Stimulated activated naive B cell treated with anti-CD40 and anti-IgM and Interleukin-4, amounts not matched to agents 10 μg/mL and 1 μg/mL and 100 μg/mL, for 72 hours (primary cell): ENCODE data around the gene AQR.
"Not testable (repeated sequence)": the region's sequence is repeated elsewhere in the genome, so short reads cannot be mapped to it uniquely, and the experiment has no call there.

Source experiments
- ATAC-seq, 2 donors: fragments of 150-1000 bp; cut with Tn5 transposase; replicated peaks; 2 replicates each; pipeline ENCODE4 v1.10.0; 2021; ENCODE audit warnings: moderate library complexity in 1 of 2
- DNase-seq: peaks from one replicate; pipeline ENCODE4 v3.0.0; 2021
- H3K27ac Mint-ChIP-seq: one replicate; pipeline ENCODE4 v1.8.0; 2022; ENCODE audit warnings: mild to moderate bottlenecking, mixed read lengths
- H3K27me3 Mint-ChIP-seq, 2 donors: one replicate each; pipeline ENCODE4 v1.8.0; 2022; ENCODE audit warnings: mixed read lengths in 2 of 2
- H3K36me3 Mint-ChIP-seq, 2 donors: one replicate each; pipeline ENCODE4 v1.8.0; 2022; ENCODE audit warnings: mixed read lengths in 2 of 2, mild to moderate bottlenecking in 1 of 2
- H3K4me1 Mint-ChIP-seq, 2 donors: one replicate each; pipeline ENCODE4 v1.8.0; 2022; ENCODE audit warnings: mixed read lengths in 2 of 2, mild to moderate bottlenecking in 1 of 2
- H3K4me3 Mint-ChIP-seq, 2 donors: one replicate each; pipeline ENCODE4 v1.8.0; 2022; ENCODE audit warnings: mild to moderate bottlenecking in 2 of 2, mixed read lengths in 2 of 2, moderate library complexity in 1 of 2
- H3K9me3 Mint-ChIP-seq, 2 donors: one replicate each; pipeline ENCODE4 v1.8.0; 2022; ENCODE audit warnings: mixed read lengths in 2 of 2, mild to moderate bottlenecking in 1 of 2

Gene AQR

DNA sequence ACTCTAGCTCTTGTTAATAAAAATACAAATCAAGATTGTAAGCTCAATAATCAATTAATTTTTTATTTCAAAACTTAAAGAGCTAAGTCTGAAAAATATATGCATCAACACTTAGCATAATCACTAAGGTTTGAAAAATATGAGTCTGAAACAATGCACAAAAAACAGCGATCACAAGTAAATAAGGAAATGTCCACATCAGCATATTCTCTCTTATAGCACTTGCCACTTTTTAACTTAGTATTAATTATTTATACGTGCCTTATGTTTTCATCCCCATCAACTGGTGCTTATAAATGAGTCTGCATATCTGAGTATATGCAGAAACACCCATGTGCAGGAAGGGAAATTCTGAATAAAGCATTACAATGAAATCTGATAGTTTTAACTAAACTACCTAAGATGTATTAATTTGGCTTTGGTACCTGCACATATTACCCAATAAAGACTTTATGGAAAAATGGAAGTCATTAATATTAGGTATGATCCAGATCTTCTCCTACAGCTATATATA lies 28.3 kb downstream of the AQR start:
- DNase-seq = no peak
- peaks cover 23 to 37% of the 10 kb centered on the region in 2 donors for H3K36me3 Mint-ChIP-seq
- no peak overlapping the region for H3K4me3 Mint-ChIP-seq
- H3K4me1 Mint-ChIP-seq = no peaks in the 10 kb centered on the region
- no peak for ATAC-seq
- H3K27me3 Mint-ChIP-seq = no peaks in the 10 kb centered on the region
- no peaks in the 10 kb centered on the region for H3K9me3 Mint-ChIP-seq
- no peak overlapping the region for H3K27ac Mint-ChIP-seq

DNA sequence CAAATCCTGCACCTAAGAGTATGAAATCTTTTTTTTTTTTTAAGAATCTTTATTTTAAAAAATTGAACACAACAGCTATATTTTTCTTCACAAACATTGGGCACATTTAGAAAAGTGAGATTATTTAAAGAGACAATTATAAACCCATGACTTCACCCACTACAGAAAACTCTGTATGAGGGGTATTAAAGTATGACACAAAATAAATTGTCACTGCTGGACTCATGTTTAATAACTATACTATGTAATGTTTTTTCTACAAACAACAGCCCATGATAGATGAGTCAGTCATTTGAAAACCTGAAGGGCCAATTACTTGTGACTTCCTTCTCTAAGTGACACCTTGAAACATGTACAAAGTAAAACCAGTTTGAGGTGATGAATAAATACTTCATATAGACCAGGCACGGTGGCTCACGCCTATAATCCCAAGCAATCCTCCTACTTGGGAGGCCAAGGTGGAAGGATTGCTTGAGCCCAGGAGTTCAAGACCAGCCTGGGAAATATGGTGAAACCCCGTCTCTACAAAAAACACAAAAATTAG lies 36.0 kb downstream of the AQR start:
- H3K27me3 Mint-ChIP-seq = no peaks in the 10 kb centered on the region
- H3K27ac Mint-ChIP-seq = no peak overlapping the region
- no peaks in the 10 kb centered on the region for H3K4me1 Mint-ChIP-seq
- peaks cover 35 to 45% of the 10 kb centered on the region in 2 donors for H3K36me3 Mint-ChIP-seq
- H3K9me3 Mint-ChIP-seq = peaks cover 0 to 2% of the 10 kb centered on the region in 2 donors
- no peak overlapping the region for H3K4me3 Mint-ChIP-seq
- ATAC-seq = no peak
- no peak for DNase-seq

DNA sequence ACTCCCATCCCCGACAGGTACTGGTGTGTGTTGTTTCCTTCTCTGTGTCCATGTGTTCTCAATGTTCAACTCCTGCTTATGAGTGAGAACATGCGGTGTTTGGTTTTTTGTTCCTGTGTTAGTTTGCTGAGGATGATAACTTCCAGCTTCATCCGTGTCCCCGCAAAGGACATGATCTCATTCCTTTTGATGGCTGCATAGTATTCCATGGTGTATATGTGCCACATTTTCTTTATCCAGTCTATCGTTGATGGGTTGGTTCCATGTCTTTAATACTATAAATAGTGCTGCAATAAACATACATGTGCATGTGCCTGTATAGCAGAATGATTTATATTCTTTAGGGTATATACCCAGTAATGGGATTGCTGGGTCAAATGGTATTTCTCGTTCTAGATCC lies 41.2 kb downstream of the AQR start:
- ATAC-seq, H3K9me3 Mint-ChIP-seq, H3K4me3 Mint-ChIP-seq, H3K27ac Mint-ChIP-seq, H3K4me1 Mint-ChIP-seq, H3K27me3 Mint-ChIP-seq, DNase-seq: not testable (repeated sequence)
- peaks cover 46 to 56% of the 10 kb centered on the region in 2 donors for H3K36me3 Mint-ChIP-seq

DNA sequence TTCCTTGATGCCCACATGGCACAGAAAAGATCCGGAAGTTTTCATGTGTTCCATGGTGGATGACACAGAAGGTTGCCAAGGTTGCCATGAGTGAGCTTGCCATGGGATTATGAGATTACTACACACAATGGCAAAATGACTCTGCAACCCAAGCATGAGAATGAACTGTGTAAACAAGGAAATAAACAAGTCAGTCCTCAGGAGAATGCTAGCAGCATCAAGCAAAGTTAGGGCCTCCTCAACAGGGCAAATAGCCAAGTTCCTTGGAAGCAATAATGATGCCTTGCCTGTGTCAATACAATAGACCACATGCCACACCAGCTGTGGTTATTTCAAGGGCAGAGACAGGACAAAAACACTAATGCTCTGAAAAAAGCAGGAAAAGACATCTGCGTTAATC lies 41.8 kb downstream of the AQR start:
- DNase-seq (no peak), ATAC-seq (no peak)
- Mint-ChIP-seq H3K4me1 (no peaks in the 10 kb centered on the region), H3K27ac (no peak overlapping the region), H3K9me3 (peaks cover 0 to 2% of the 10 kb centered on the region in 2 donors), H3K27me3 (no peaks in the 10 kb centered on the region), H3K36me3 (peaks cover 49 to 59% of the 10 kb centered on the region in 2 donors), H3K4me3 (no peak overlapping the region)

GRCh38 chr15:34914317-34914716 lies 55.2 kb downstream of the AQR start:
- Mint-ChIP-seq H3K36me3 (peaks cover 36 to 55% of the 10 kb centered on the region in 2 donors), H3K27ac (no peak overlapping the region), H3K4me3 (no peak overlapping the region), H3K9me3 (no peaks in the 10 kb centered on the region), H3K27me3 (no peaks in the 10 kb centered on the region), H3K4me1 (no peaks in the 10 kb centered on the region)
- ATAC-seq (no peak), DNase-seq (no peak)

DNA sequence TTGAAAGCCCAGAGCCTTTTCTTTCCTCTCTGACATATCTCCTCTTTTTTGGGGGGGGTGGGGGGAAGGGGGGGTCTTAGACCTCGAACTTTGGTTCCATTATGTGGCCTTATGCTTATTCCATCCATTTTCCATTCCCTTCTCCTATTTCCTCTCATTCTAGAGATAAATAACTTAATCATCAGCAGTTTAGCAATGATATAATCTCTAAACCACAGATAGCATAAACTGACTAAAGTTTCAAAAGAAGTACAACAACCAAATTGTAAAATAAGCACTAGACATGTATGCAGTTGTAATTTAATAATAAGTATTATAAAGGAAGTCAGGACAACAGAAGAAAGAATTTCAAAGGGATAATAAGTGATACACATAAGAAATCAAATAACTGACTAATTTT lies 64.5 kb downstream of the AQR start:
- no peak for DNase-seq
- no peaks in the 10 kb centered on the region for H3K27me3 Mint-ChIP-seq
- H3K9me3 Mint-ChIP-seq = no peaks in the 10 kb centered on the region
- no peak for ATAC-seq
- no peak overlapping the region for H3K27ac Mint-ChIP-seq
- no peaks in the 10 kb centered on the region for H3K4me1 Mint-ChIP-seq
- peaks cover 20 to 43% of the 10 kb centered on the region in 2 donors for H3K36me3 Mint-ChIP-seq
- no peak overlapping the region for H3K4me3 Mint-ChIP-seq

- Mint-ChIP-seq H3K27ac (no peak overlapping the region), H3K27me3 (no peaks in the 10 kb centered on the region), H3K4me1 (no peaks in the 10 kb centered on the region), H3K36me3 (peaks cover 22 to 41% of the 10 kb centered on the region in 2 donors), H3K4me3 (no peak overlapping the region), H3K9me3 (no peaks in the 10 kb centered on the region)
- ATAC-seq (no peak), DNase-seq (no peak)
Observed at GRCh38 chr15:34904527-34904926, 65.0 kb downstream of the AQR start.

GRCh38 chr15:34900748-34901147 lies 68.8 kb downstream of the AQR start:
- ATAC-seq (no peak), DNase-seq (no peak)
- no peaks in the 10 kb centered on the region for H3K9me3 Mint-ChIP-seq
- no peak overlapping the region for H3K4me3 Mint-ChIP-seq
- H3K27me3 Mint-ChIP-seq = no peaks in the 10 kb centered on the region
- peaks cover 41 to 51% of the 10 kb centered on the region in 2 donors for H3K36me3 Mint-ChIP-seq
- no peaks in the 10 kb centered on the region for H3K4me1 Mint-ChIP-seq
- no peak overlapping the region for H3K27ac Mint-ChIP-seq

- no peaks in the 10 kb centered on the region for H3K4me1 Mint-ChIP-seq
- no peak overlapping the region for H3K27ac Mint-ChIP-seq
- no peak for DNase-seq
- H3K36me3 Mint-ChIP-seq = peaks cover 68 to 74% of the 10 kb centered on the region in 2 donors
- H3K4me3 Mint-ChIP-seq = no peak overlapping the region
- ATAC-seq = no peak
- peaks cover 14 to 16% of the 10 kb centered on the region in 2 donors for H3K9me3 Mint-ChIP-seq
- no peaks in the 10 kb centered on the region for H3K27me3 Mint-ChIP-seq
Observed at GRCh38 chr15:34896183-34896582, 73.4 kb downstream of the AQR start.

GRCh38 chr15:34893967-34894366 lies 75.6 kb downstream of the AQR start:
- DNase-seq = no peak
- no peak for ATAC-seq
- H3K9me3 Mint-ChIP-seq = peaks cover 14 to 16% of the 10 kb centered on the region in 2 donors
- peaks cover 69 to 75% of the 10 kb centered on the region in 2 donors for H3K36me3 Mint-ChIP-seq
- H3K4me1 Mint-ChIP-seq = no peaks in the 10 kb centered on the region
- H3K27me3 Mint-ChIP-seq = no peaks in the 10 kb centered on the region
- H3K27ac Mint-ChIP-seq = no peak overlapping the region
- no peak overlapping the region for H3K4me3 Mint-ChIP-seq

DNA sequence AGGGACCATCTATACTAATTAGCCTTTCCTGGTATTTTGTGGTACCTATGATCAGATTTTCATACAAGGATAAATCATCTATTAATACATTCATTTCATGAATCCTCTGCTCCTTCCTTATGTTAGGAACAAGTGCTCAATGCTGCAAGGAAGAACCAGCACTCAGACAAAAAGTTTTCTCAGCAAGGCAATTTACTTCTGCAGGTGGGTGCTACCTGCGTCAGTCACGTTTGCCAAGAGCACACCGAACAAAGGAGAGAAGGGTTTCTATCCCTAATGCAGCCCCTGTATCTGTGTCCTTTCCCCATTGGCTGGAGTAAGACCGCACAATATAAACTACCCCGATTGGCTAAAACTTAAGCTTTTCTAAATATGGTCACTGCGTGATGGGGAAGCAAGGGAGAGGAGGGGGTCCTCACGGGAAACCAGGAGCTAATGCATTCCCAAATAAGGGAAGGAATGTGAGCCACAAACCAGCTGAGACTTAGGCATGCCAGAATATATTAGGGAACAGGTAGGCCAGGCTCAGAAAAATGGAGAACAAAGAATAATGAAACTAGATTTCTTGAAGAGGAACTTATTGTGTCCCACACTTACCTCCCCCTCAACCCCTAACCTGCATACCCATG lies 76.5 kb downstream of the AQR start:
- peaks cover 63 to 70% of the 10 kb centered on the region in 2 donors for H3K36me3 Mint-ChIP-seq
- no peaks in the 10 kb centered on the region for H3K4me1 Mint-ChIP-seq
- no peak for DNase-seq
- no peak for ATAC-seq
- H3K9me3 Mint-ChIP-seq = peaks cover 14 to 16% of the 10 kb centered on the region in 2 donors
- H3K27ac Mint-ChIP-seq = no peak overlapping the region
- H3K4me3 Mint-ChIP-seq = no peak overlapping the region
- H3K27me3 Mint-ChIP-seq = no peaks in the 10 kb centered on the region

GRCh38 chr15:34890424-34890823 lies 79.1 kb downstream of the AQR start:
- peaks cover 13 to 16% of the 10 kb centered on the region in 2 donors for H3K9me3 Mint-ChIP-seq
- DNase-seq = no peak
- no peaks in the 10 kb centered on the region for H3K4me1 Mint-ChIP-seq
- H3K27ac Mint-ChIP-seq = no peak overlapping the region
- peaks cover 55 to 60% of the 10 kb centered on the region in 2 donors for H3K36me3 Mint-ChIP-seq
- H3K4me3 Mint-ChIP-seq = no peak overlapping the region
- no peaks in the 10 kb centered on the region for H3K27me3 Mint-ChIP-seq
- no peak for ATAC-seq

DNA sequence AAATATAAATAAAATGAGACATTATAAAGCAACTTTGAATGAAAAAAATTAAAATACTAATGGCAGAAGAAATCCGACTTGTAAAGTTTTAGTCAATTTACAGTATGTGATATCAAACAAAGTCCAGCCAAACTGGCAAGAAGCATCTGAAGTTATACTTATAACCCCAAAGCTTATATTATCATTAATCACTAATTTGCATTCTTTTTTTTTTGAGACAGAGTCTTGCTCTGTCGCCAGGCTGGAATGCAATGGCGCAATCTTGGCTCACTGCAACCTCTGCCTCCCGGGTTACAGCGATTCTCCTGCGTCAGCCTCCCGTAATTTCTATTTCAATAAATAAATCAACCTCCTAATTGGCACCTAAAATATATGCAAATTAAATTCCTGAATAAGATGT lies 80.1 kb downstream of the AQR start:
- no peaks in the 10 kb centered on the region for H3K4me1 Mint-ChIP-seq
- no peak for DNase-seq
- H3K27me3 Mint-ChIP-seq = no peaks in the 10 kb centered on the region
- peaks cover 13 to 16% of the 10 kb centered on the region in 2 donors for H3K9me3 Mint-ChIP-seq
- peaks cover 56 to 60% of the 10 kb centered on the region in 2 donors for H3K36me3 Mint-ChIP-seq
- ATAC-seq = no peak
- no peak overlapping the region for H3K27ac Mint-ChIP-seq
- no peak overlapping the region for H3K4me3 Mint-ChIP-seq

GRCh38 chr15:34886134-34886533 lies 83.4 kb downstream of the AQR start:
- no peak overlapping the region for H3K4me3 Mint-ChIP-seq
- H3K27me3 Mint-ChIP-seq = no peaks in the 10 kb centered on the region
- H3K9me3 Mint-ChIP-seq = no peaks in the 10 kb centered on the region
- H3K36me3 Mint-ChIP-seq = peaks cover 40 to 50% of the 10 kb centered on the region in 2 donors
- no peak overlapping the region for H3K27ac Mint-ChIP-seq
- ATAC-seq = no peak
- no peak for DNase-seq
- H3K4me1 Mint-ChIP-seq = no peaks in the 10 kb centered on the region

DNA sequence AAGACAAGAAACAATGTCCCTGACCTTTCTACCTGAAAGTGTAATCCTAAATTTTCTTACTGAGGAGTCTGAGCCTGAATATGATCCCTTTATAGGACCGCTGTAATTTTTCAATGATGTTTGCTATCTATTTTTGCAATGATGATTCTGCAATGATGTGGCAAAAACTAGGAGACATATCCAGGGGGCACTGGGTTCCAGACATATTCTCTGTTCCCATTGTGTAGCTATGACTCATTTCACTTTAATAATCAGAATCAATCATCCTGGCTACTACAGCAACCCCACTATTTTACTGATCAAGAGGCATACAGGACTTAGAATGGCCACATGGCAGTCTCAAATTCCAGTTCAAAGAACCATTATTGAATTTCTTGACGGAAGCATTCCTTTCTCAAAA lies 85.9 kb downstream of the AQR start:
- Mint-ChIP-seq H3K36me3 (peaks cover 52 to 62% of the 10 kb centered on the region in 2 donors), H3K27ac (no peak overlapping the region), H3K27me3 (no peaks in the 10 kb centered on the region), H3K9me3 (no peaks in the 10 kb centered on the region), H3K4me3 (no peak overlapping the region), H3K4me1 (no peaks in the 10 kb centered on the region)
- ATAC-seq (no peak), DNase-seq (no peak)
